ENCODE results near the gene SPINK8.

SPINK8 gene

GRCh38 chr3:48364840-48365239, 31.4 kb upstream of the SPINK8 start:
- no peak for DNase-seq (ENCODE audit: extremely low spot score)
- TF ChIP-seq L3MBTL2 (conservative IDR thresholded peaks at IDR 0.05) = no peak
- TF ChIP-seq ZNF384 (IDR thresholded peaks at IDR 0.05) = no peak
- no peak for TF ChIP-seq NFRKB (IDR thresholded peaks at IDR 0.05)
- TF ChIP-seq TARDBP (IDR thresholded peaks at IDR 0.05) = no peak
- TF ChIP-seq FOXK2 (IDR thresholded peaks at IDR 0.05) = no peak
- no peak for TF ChIP-seq SUZ12 (IDR thresholded peaks at IDR 0.05)
- no peak for TF ChIP-seq LEF1 (IDR thresholded peaks at IDR 0.05; ENCODE audit: borderline replicate concordance)
- no peak for TF ChIP-seq ARNT (IDR thresholded peaks at IDR 0.05)
- TF ChIP-seq BHLHE40 (IDR thresholded peaks at IDR 0.05; ENCODE audit: borderline replicate concordance) = no peak
- TF ChIP-seq SP1 (IDR thresholded peaks at IDR 0.05) = no peak
- no peak for TF ChIP-seq CTBP1 (IDR thresholded peaks at IDR 0.05; ENCODE audit: borderline replicate concordance)
- TF ChIP-seq, protein P1, sequence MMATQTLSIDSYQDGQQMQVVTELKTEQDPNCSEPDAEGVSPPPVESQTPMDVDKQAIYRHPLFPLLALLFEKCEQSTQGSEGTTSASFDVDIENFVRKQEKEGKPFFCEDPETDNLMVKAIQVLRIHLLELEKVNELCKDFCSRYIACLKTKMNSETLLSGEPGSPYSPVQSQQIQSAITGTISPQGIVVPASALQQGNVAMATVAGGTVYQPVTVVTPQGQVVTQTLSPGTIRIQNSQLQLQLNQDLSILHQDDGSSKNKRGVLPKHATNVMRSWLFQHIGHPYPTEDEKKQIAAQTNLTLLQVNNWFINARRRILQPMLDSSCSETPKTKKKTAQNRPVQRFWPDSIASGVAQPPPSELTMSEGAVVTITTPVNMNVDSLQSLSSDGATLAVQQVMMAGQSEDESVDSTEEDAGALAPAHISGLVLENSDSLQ (IDR thresholded peaks at IDR 0.05) = no peak
- no peak for TF ChIP-seq ELF4 (IDR thresholded peaks at IDR 0.05)
- no peak for TF ChIP-seq FOXA1 (IDR thresholded peaks at IDR 0.05)
- POLR2A ChIA-PET = no interaction called here
- CTCF ChIA-PET = no interaction called here

DNA sequence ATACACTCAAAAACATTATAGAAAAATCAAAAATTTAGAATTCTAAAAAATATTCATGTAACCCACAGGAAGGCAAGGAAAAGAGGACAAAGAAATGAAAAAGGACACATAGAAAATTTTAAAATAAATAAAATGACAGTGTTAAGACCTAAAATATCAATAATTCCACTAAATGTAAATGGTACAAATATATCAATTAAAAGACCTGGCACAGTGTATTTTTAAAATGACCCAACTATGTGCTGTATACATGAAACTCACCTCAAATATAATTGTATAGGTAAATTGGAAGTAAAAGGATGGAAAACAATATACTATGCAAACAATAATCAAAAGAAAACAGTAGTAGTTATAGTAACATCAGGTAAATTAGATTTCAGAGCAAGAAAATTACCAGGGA, 28.5 kb upstream of the SPINK8 start:
- DNase-seq (ENCODE audit: extremely low spot score) = no peak
- TF ChIP-seq HDGF (IDR thresholded peaks at IDR 0.05; ENCODE audit: borderline replicate concordance) (no peak), FOXK2 (IDR thresholded peaks at IDR 0.05) (no peak), CTBP1 (IDR thresholded peaks at IDR 0.05; ENCODE audit: borderline replicate concordance) (no peak), LEF1 (IDR thresholded peaks at IDR 0.05; ENCODE audit: borderline replicate concordance) (no peak), ARNT (IDR thresholded peaks at IDR 0.05) (no peak), TARDBP (IDR thresholded peaks at IDR 0.05) (no peak), FOXM1 (IDR thresholded peaks at IDR 0.05; ENCODE audit: borderline replicate concordance) (no peak), ZNF384 (IDR thresholded peaks at IDR 0.05) (no peak), FOXA1 (IDR thresholded peaks at IDR 0.05) (no peak), ELF4 (IDR thresholded peaks at IDR 0.05) (no peak), SP1 (IDR thresholded peaks at IDR 0.05) (no peak), BHLHE40 (IDR thresholded peaks at IDR 0.05; ENCODE audit: borderline replicate concordance) (no peak), NFRKB (IDR thresholded peaks at IDR 0.05) (no peak), SUZ12 (IDR thresholded peaks at IDR 0.05) (no peak)
- TF ChIP-seq, protein P1 (IDR thresholded peaks at IDR 0.05) = no peak
- ChIA-PET POLR2A (no interaction called here), CTCF (no interaction called here)

DNA sequence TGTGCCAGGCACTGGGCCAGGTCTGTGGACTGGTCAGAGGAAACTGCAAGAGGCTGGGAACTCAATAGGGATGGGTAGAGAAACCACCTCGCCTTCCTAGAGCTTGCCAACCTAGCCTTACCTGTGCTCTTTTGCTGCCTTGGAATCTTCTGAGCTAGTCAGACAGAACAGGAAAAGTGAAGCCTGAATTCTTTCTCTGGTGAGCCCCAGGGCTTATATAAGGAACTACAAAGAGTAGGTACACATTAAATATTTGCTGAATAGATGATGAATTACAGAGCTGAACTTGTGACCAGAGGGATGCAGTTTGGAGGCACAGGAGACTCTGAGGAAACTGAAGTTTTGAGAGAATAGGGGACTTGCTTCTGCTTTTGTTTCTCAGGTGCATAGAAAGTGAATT, 23.0 kb upstream of the SPINK8 start:
- POLR2A ChIA-PET = no interaction called here
- no peak for DNase-seq (ENCODE audit: extremely low spot score)

DNA sequence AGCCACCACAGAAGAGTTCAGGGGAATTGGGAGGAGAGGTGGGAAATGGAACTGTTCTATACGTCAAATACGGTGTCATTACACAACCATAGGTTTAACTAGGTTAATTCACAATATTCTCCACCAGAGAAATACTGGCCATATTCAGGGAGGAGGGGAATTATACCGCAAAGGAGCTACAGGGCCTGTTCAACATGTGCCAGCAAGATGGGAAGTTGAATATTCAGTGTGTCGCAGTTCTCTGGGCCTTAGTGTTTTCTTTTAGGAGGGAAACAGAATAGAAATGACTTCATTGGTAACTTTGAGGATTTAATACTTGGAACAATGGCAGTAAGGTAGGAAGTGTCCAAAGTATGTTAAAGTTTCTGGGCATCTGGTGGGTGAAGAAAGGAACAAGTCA, 20.5 kb upstream of the SPINK8 start:
- no peak for DNase-seq (ENCODE audit: extremely low spot score)
- TF ChIP-seq L3MBTL2 (conservative IDR thresholded peaks at IDR 0.05) (no peak), FOXA1 (IDR thresholded peaks at IDR 0.05) (no peak), HDGF (IDR thresholded peaks at IDR 0.05; ENCODE audit: borderline replicate concordance) (no peak), LEF1 (IDR thresholded peaks at IDR 0.05; ENCODE audit: borderline replicate concordance) (no peak), CTBP1 (IDR thresholded peaks at IDR 0.05; ENCODE audit: borderline replicate concordance) (no peak)
- TF ChIP-seq, protein P1 (IDR thresholded peaks at IDR 0.05) = no peak
- ChIA-PET POLR2A (no interaction called here), CTCF (no interaction called here)

More for the DNA sequence above, 23.0 kb upstream of the SPINK8 start:
- no peak for TF ChIP-seq FOXA1 (IDR thresholded peaks at IDR 0.05)
- no peak for TF ChIP-seq NFRKB (IDR thresholded peaks at IDR 0.05)
- TF ChIP-seq FOXK2 (IDR thresholded peaks at IDR 0.05) = no peak
- CTCF ChIA-PET = no interaction called here

GRCh38 chr3:48352546-48352945, 19.1 kb upstream of the SPINK8 start:
- CTCF ChIA-PET = interaction anchor here (2.0 kb wide), 1 partner anchor 83 kb away, joined by 8 read pairs; no protein-coding TSS in a partner anchor

DNA sequence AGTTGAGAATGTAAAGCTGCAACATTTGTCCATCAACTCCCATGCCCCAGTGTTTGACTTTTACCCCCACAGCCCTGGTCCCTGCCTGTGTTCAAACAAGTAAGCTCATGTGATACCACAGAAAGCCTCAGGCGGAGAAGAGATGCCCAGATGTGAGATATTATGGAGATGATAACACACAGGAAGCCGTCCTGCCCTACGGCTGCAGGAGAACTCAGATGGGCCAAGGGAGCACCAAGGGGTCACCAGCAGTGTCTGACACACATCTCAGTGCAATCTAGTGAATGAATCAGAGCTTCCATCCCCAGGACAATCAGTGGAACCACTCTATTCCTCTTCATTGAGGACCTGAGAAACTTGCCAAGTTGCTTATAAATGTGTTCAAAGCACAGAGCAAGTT, 14.0 kb upstream of the SPINK8 start:
- TF ChIP-seq CTBP1 (IDR thresholded peaks at IDR 0.05; ENCODE audit: borderline replicate concordance) = no peak
- no peak for TF ChIP-seq ARNT (IDR thresholded peaks at IDR 0.05)
- TF ChIP-seq FOXM1 (IDR thresholded peaks at IDR 0.05; ENCODE audit: borderline replicate concordance) = no peak
- TF ChIP-seq LEF1 (IDR thresholded peaks at IDR 0.05; ENCODE audit: borderline replicate concordance) = no peak
- no peak for TF ChIP-seq ELF4 (IDR thresholded peaks at IDR 0.05)
- TF ChIP-seq SUZ12 (IDR thresholded peaks at IDR 0.05) = no peak
- POLR2A ChIA-PET = no interaction called here
- DNase-seq (ENCODE audit: extremely low spot score) = no peak
- CTCF ChIA-PET = no interaction called here

More at GRCh38 chr3:48352546-48352945, 19.1 kb upstream of the SPINK8 start:
- POLR2A ChIA-PET = no interaction called here
- DNase-seq (ENCODE audit: extremely low spot score) = no peak
- TF ChIP-seq ARNT (IDR thresholded peaks at IDR 0.05) = no peak

GRCh38 chr3:48345946-48346572, 12.6 kb upstream of the SPINK8 start:
- ChIA-PET CTCF (no interaction called here), POLR2A (no interaction called here)
- TF ChIP-seq FOXM1 (IDR thresholded peaks at IDR 0.05; ENCODE audit: borderline replicate concordance) (no peak), LEF1 (IDR thresholded peaks at IDR 0.05; ENCODE audit: borderline replicate concordance) (no peak), SUZ12 (IDR thresholded peaks at IDR 0.05) (no peak), FOXK2 (IDR thresholded peaks at IDR 0.05) (no peak), CTBP1 (IDR thresholded peaks at IDR 0.05; ENCODE audit: borderline replicate concordance) (no peak), ARNT (IDR thresholded peaks at IDR 0.05) (no peak), ELF4 (IDR thresholded peaks at IDR 0.05) (no peak), HDGF (IDR thresholded peaks at IDR 0.05; ENCODE audit: borderline replicate concordance) (no peak), TARDBP (IDR thresholded peaks at IDR 0.05) (no peak), ZNF384 (IDR thresholded peaks at IDR 0.05) (no peak), BHLHE40 (IDR thresholded peaks at IDR 0.05; ENCODE audit: borderline replicate concordance) (no peak), SP1 (IDR thresholded peaks at IDR 0.05) (no peak), NFRKB (IDR thresholded peaks at IDR 0.05) (no peak), L3MBTL2 (conservative IDR thresholded peaks at IDR 0.05) (no peak), FOXA1 (IDR thresholded peaks at IDR 0.05) (no peak)

More at GRCh38 chr3:48345946-48346572, 12.6 kb upstream of the SPINK8 start:
- DNase-seq (ENCODE audit: extremely low spot score) = no peak

Data from HEK293T (cell line).